Activated CD8-positive, alpha-beta T cell treated with anti-CD3 and anti-CD28 coated beads, Interleukin-2, amount 10 ng/mL, durations not matched to agents 7 days and 5 days (primary cell): ENCODE measurements around the gene PFN1. TPM values are rescaled to one million over a fixed set of nuclear protein-coding genes. Genes with fewer than 3 reads are reported as not detected.

Experiments used
- ATAC-seq: fragments of 150-1000 bp; cut with Tn5 transposase; one replicate; pipeline ENCODE4 v1.10.0; 2021; ENCODE audit warnings: moderate library complexity
- CTCF ChIA-PET: fragments of 350-600 bp; sonication (Branson Sonifier 250); formaldehyde crosslinking; loops from one replicate; lab custom pipeline; 2021; ENCODE audit warnings: antibody characterized with exemption; lab: Charles Lee
- POLR2A ChIA-PET: fragments of 350-600 bp; sonication (Branson Sonifier 250); formaldehyde crosslinking; loops from one replicate; lab custom pipeline; 2021; ENCODE audit warnings: antibody characterized with exemption; lab: Charles Lee
- DNase-seq: peaks from one replicate; pipeline ENCODE4 v3.0.0-alpha.2; 2020
- H3K27ac Mint-ChIP-seq: one replicate; pipeline ENCODE4 v1.8.0; 2021; ENCODE audit warnings: mild to moderate bottlenecking, mixed read lengths
- H3K27me3 Mint-ChIP-seq: one replicate; pipeline ENCODE4 v1.8.0; 2021; ENCODE audit warnings: low read depth, mixed read lengths
- H3K36me3 Mint-ChIP-seq: one replicate; pipeline ENCODE4 v1.8.0; 2021; ENCODE audit warnings: low read depth, mixed read lengths
- H3K4me1 Mint-ChIP-seq: one replicate; pipeline ENCODE4 v1.8.0; 2021; ENCODE audit warnings: low read depth, mixed read lengths
- H3K4me3 Mint-ChIP-seq: one replicate; pipeline ENCODE4 v1.8.0; 2021; ENCODE audit warnings: mild to moderate bottlenecking, mixed read lengths
- H3K9me3 Mint-ChIP-seq: one replicate; pipeline ENCODE4 v1.8.0; 2022; ENCODE audit warnings: mixed read lengths; ENCODE audit not compliant: insufficient read depth
- microRNA-seq: library from miRNA; unstranded; fragments of <30 nt; microRNA quantifications from one replicate; pipeline ENCODE4 v1.2.0, GENCODE V29; 2022
- total RNA-seq, 2 experiments: library from RNA; stranded (reverse); gene quantifications; one replicate each; pipeline ENCODE4 v1.2.3, GENCODE V29; 2021

Gene PFN1
- total RNA-seq, 2 experiments from 2014 or later, result 2,493 to 2,581 TPM

DNA sequence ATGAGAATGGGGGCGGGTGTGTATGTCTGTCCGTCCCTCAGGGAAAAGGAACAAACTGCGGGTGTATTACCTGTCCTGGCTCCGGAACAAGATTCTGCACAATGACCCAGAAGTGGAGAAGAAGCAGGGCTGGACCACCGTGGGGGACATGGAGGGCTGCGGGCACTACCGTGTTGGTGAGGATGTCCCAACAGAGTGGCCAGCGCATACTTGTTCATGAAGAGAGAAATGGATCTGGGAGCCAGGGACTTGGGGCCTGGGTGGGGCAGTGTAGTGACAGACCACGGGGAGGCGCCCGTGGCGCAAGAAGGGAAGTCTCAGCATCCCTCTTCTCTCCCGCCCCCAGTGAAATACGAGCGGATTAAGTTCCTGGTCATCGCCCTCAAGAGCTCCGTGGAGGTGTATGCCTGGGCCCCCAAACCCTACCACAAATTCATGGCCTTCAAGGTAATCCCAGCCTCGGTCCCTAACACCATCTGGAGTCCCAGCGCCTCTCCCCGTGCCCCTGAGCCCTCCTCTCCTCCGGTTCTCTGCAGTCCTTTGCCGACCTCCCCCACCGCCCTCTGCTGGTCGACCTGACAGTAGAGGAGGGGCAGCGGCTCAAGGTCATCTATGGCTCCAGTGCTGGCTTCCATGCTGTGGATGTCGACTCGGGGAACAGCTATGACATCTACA lies 52.5 kb downstream of the PFN1 start:
- H3K27me3 Mint-ChIP-seq, result peaks cover 4% of the 10 kb centered on the region
- peaks cover 24% of the 10 kb centered on the region for H3K36me3 Mint-ChIP-seq
- no peak for ATAC-seq
- H3K4me1 Mint-ChIP-seq, result peaks cover 14% of the 10 kb centered on the region
- no peak overlapping the region for H3K4me3 Mint-ChIP-seq
- no peaks in the 10 kb centered on the region for H3K9me3 Mint-ChIP-seq
- no peak overlapping the region for H3K27ac Mint-ChIP-seq
- CTCF ChIA-PET, result no interaction called here
- POLR2A ChIA-PET, result no interaction called here
- no peak for DNase-seq

Small RNA genes within 50 kb of the gene (microRNA-seq; reads per million reads assigned to microRNA genes)
- gene MIR6864, result 2.3 reads per million
- gene MIR6865, result not detected

Other genes with a start within 250 kb of the PFN1 start
- 10 to 100 TPM; 69.2 to 76.1 TPM for gene PELP1, start 244.4 kb downstream of the PFN1 start, total RNA-seq
- 100 to 1,000 TPM; 302 to 316 TPM for gene ARRB2, start 237.9 kb downstream of the PFN1 start, total RNA-seq
- 10 to 100 TPM; 23.0 to 27.2 TPM for gene MED11, start 217.1 kb downstream of the PFN1 start, total RNA-seq
- gene ZMYND15, start 208.7 kb downstream of the PFN1 start, total RNA-seq, result not detected
- under 1 TPM; 0.50 to 0.89 TPM for gene CXCL16, start 208.6 kb downstream of the PFN1 start, total RNA-seq
- not detected for gene TM4SF5, start 176.6 kb downstream of the PFN1 start, total RNA-seq
- not detected for gene VMO1, start 162.2 kb downstream of the PFN1 start, total RNA-seq
- not detected for gene GLTPD2, start 159.6 kb downstream of the PFN1 start, total RNA-seq
- gene PSMB6, start 152.4 kb downstream of the PFN1 start, total RNA-seq, result 100 to 1,000 TPM; 107 to 119 TPM
- gene PLD2, start 141.4 kb downstream of the PFN1 start, total RNA-seq, result 10 to 100 TPM; 11.6 to 20.0 TPM
- gene MINK1, start 115.2 kb downstream of the PFN1 start, total RNA-seq, result 10 to 100 TPM; 68.1 to 73.2 TPM
- 1 to 10 TPM in 1 of 2 experiments, under 1 TPM in 1; 0.97 to 1.1 TPM for gene C17orf107, start 49.0 kb downstream of the PFN1 start, total RNA-seq
- under 1 TPM; 0.26 to 0.45 TPM for gene CHRNE, start 45.4 kb downstream of the PFN1 start, total RNA-seq
- not detected for gene GP1BA, start 16.3 kb downstream of the PFN1 start, total RNA-seq
- gene SLC25A11, start 8.5 kb downstream of the PFN1 start, total RNA-seq, result 10 to 100 TPM; 78.5 to 86.4 TPM
- 100 to 1,000 TPM; 239 to 245 TPM for gene RNF167, start 8.3 kb downstream of the PFN1 start, total RNA-seq
- 10 to 100 TPM; 26.6 to 34.3 TPM for gene ENO3, start 2.6 kb upstream of the PFN1 start, total RNA-seq
- 10 to 100 TPM; 52.3 to 53.6 TPM for gene SPAG7, start 19.3 kb upstream of the PFN1 start, total RNA-seq
- 10 to 100 TPM; 51.3 to 55.5 TPM for gene CAMTA2, start 39.1 kb upstream of the PFN1 start, total RNA-seq
- gene INCA1, start 49.0 kb upstream of the PFN1 start, total RNA-seq, result under 1 TPM; 0.26 to 0.29 TPM
- gene KIF1C, start 49.4 kb upstream of the PFN1 start, total RNA-seq, result 10 to 100 TPM; 43.6 to 45.3 TPM
- gene SLC52A1, start 86.9 kb upstream of the PFN1 start, total RNA-seq, result under 1 TPM; 0.40 to 0.94 TPM
- gene ZFP3, start 129.9 kb upstream of the PFN1 start, total RNA-seq, result 1 to 10 TPM; 3.3 to 3.5 TPM
- 10 to 100 TPM in 1 of 2 experiments, 1 to 10 TPM in 1; 9.8 to 10.2 TPM for gene ZNF232, start 163.3 kb upstream of the PFN1 start, total RNA-seq
- under 1 TPM; 0.08 to 0.10 TPM for gene USP6, start 167.5 kb upstream of the PFN1 start, total RNA-seq
- 10 to 100 TPM; 11.8 to 12.7 TPM for gene ZNF594, start 243.3 kb upstream of the PFN1 start, total RNA-seq